NCI-H1105 (cell line): ENCODE measurements around the gene C1QTNF8.

Experiments
- DNase-seq: peaks from one replicate; lab custom pipeline; 2025; lab: John Stamatoyannopoulos, UW

The C1QTNF8 gene, protein sequence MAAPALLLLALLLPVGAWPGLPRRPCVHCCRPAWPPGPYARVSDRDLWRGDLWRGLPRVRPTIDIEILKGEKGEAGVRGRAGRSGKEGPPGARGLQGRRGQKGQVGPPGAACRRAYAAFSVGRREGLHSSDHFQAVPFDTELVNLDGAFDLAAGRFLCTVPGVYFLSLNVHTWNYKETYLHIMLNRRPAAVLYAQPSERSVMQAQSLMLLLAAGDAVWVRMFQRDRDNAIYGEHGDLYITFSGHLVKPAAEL

DNA sequence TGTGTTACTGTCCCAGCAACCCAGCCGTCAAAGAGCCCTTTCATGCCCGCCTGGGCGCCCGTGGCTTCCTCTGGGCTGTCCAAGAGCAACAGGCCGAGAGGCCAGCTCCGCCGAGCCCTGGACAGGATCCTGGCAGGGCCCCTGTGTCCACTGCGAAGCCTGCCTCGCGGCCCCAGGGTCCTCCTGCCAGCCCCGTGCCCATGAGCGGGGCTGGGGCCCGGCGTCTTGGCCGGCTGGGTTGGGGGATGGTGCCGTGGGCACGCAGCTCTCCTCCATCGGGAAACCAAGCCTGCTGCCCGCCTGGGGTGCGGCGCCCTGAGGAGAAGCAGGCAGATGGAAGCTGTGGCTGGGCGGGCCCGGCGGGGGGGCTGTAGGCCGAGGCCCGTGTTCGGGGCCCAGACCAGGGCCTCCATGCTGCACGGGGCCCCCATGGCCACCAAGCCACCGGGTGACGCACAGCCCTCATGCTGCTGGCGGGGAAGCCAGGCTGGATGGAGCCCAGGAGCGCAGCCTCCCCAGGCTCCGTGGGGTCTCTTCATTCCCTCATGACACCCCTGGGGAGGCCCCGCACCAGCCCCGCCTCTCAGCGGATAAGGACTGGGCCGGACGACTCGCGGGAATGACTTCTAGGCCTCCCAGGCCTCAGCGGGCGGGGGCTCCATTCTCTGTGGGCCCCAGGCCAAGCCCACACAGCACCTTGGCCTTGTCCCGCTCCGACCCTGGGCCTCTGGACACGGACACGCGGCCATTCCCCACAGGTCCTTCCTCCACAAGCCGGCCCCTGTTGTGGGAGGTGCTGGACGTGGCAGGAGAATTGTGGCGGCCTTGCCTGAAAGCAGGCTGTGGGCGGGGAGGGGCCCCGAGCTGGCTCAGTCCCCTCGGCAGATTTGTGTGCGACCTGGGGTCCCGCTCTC is at the start of gene C1QTNF8:
C1QTNF8 (minus strand) TSS at position 76 of the 914 bp plus-strand sequence. CDS start 1,322 bp downstream, outside the sequence.
- no peak for DNase-seq

DNA sequence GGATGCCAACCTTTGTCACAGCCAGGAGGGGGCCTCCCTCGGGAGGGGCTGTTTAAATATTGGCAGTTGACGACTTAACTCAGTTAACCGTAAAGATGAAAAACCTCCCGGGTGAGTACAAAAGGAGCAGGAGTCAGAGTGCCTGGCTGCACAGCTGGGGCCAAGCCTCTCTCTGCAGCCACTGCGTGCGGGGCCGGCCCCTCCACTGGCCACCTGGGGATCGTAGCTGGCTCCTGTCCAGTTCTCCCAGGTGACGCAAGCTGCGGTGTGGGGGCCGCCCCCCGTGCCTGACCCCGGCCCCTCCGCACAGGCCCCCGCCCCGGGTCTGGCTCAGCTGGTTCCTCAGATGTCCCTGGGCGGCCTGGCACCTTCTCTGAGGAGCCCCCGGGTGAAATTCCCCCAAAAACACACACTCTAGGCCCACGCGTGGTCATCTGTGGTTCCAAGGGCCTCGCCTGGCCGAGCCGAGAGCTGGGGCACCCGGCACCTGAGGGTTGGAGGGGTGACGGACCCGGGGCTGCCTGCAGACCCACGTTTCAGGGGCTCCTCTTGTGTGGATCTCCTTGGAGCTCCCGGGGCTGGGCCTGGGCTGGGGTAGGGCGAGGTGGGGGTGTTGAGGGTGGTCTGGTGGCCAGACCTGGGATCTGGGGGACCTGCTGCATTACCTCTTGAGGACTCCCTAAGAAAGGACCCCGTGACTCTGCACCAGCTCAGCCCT is 49.5 kb upstream of the C1QTNF8 start:
- no peak for DNase-seq

DNA sequence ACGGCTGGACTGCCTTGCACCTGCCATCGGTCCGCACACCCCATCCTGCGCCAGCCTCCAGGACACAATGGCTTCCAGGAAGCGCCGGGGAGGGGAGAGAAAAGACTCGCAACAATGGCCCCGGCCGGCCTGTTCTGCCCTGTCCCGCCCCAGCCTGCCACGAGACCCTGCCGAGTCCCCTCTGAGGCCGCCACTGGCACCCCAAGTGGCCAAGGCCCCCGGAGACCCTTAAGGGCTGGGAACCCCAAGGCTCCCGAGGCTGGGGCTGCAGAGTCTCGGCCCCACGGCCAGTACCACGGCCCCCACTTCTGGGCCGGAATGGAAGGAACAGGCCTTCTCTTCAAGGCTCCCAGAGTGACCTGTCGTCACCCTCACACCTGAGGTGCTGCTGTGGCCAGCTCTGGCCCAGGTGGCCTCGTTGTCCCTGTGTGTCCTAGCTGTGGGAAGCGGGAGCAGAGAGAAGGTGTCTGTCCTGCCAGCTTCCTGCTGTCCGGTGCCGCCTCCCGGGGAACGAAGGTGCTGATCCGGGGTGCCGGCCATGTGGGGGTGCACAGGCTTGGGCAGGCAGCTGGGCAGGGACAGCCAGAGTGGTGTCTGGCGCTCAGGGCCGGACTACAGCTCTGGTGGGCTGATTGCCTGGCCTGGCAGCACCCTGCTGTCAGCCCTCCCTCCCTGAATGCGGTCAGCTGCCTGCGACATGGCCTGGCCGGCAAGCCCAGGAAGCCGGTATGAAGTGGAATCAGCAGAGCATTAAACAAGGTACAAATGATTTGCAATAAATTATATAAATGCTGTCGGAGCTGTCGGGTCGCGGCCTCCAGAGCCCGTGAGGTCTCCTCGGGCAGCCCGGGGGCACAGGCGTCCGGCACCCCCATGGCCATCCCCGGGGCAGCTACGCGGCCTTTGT is 48.7 kb upstream of the C1QTNF8 start:
- DNase-seq = no peak

DNA sequence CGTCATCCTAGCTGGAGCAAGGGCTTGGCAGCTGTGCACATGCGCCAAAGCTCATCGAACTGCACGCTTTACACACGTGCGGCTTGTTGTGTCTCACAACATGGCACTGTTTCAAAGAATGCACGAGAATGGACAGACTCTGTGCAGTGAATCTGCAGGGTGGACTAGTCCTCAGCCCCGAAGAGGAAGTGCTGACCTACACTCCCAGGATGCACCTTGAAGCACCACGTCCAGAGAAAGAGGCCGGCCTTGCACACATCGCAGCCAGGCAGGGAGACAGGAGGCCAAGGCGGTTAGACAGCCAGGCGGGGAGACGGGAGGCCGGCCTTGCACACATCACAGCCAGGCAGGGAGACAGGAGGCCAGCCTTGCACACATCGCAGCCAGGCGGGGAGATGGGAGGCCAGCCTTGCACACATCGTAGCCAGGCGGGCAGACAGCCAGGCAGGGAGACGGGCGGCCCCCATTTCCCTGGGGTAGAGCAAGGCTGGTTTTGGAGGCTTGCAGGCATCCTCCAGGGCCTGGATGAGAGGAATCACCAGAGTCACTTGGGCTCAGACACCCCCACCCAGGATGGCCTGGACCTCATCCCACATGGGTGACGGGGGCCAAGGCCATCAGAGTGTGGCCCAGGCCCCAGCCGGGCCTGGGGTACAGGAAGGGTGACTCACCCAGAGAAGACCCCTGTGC is 47.9 kb upstream of the C1QTNF8 start:
- DNase-seq = no peak

DNA sequence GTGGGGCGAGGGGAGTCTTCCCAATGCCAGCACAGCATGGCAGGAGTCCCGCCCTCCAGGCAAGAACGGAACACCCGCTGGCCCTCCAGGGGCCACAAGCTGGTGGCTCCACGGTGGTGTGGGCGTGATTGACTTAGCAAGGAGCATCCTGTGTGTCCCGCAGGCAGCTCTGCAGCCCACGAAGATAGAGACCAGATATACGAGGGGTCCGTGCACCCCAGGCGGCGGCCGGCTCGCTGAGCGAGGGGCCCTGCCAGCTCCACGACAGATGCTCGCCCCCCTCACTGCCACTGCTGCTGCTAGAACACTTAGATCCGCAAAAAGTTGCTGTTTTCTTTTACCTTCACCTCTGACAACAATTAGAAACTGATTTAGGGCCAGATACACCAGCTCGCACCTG is 46.9 kb upstream of the C1QTNF8 start:
- DNase-seq = no peak

DNA sequence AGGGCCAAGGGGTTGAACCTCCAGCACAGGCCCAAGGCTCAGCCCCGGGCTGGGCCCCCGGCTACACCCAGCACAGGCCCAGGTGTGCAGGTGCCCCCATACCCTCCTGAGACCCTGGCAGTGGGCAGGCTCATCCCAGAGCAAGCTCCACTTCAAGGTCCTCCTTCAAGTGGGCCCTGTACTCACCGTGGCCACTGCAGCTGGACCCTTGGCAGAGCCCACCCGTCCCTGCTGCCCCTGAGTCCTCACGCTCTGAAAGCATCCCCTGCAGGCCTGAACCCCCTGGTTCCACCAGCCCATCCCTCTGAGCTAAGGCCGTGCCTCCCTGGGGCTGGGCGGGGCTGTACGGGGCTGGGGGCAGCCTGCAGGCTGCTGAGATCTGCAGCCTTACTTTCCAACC is 45.7 kb upstream of the C1QTNF8 start:
- no peak for DNase-seq

DNA sequence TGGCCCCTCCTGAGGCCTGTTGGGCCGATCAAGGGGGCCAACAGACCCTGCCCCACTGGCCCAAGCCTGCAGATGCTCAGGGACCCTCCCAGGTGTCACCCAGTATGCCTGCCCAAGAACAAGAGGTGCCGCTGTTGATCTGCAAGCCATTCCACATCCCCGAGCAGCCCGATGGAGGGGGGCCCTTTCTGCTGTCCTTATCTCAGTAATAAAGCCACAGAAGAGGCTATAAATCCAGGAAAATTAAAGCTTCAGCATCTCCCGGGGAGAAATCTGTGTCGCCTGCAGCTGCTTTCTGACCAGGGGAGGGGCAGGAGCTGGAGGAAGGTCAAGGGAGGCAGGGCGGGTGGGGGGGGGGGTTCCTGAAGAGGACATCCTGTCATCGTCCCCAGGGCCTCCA is 45.1 kb upstream of the C1QTNF8 start:
- DNase-seq = no peak

DNA sequence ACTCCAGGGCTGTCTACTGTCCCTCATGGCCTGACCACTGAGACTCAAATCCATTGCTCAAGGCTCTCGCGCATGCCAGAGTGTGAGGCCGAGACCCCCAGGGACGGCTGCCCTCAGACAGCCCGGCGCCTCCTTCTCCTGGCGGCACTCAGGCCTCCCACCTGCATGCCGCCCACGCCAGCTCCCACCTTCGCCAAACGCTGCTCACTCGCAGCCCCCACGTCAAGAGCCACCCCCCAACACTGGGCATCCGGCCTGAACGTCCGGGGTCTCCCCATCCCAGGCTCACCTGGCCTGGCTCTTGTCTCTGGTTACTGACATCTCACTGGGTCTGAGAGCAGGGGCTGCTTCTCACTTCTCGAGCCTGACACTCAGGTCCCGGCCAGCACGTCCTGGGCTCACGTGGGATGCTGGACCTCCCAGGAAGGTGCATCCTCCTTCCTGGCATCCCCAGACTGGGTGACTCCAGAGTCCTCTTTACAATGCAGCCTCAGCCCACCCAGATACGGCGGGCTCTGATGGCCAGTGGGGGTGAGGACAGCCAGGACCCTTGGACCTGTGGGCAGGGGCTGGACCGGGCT is 44.6 kb upstream of the C1QTNF8 start:
- no peak for DNase-seq

DNA sequence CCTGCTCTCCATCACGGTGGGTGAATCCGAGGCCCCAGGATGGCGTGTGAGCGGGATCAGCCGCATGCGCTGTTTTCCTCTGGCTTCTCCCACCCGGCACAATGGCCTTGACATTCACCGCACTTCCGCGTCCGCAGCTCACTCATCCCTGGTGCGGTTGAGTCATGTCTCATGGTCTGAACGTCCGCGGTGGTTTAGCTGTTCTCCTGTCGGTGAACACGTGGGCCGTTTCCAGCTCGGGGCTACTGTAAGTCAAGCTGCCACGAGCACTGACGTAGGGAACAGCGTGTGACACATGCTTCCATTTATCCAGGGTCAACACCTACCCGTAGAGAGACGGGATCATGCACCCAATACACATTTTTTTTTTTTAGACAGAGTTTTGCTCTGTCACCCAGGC is 41.6 kb upstream of the C1QTNF8 start:
- no peak for DNase-seq

DNA sequence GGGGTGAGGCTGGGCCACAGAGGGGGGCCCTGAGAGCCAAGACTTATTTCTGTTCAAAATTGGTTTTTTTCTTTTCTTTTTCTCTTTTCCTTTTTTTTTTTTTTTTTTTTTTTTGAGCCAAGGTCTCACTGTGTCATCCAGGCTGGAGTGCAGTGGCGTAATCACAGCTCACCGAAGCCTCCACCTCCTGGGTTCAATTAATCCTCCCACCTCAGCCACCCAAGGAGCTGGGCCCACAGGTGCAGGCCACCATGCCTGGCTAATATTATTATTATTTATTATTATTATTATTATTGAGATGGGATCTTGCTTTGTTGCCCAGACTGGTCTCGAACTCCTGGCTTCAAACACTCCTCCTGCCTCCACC is 39.4 kb upstream of the C1QTNF8 start:
- DNase-seq = no peak

DNA sequence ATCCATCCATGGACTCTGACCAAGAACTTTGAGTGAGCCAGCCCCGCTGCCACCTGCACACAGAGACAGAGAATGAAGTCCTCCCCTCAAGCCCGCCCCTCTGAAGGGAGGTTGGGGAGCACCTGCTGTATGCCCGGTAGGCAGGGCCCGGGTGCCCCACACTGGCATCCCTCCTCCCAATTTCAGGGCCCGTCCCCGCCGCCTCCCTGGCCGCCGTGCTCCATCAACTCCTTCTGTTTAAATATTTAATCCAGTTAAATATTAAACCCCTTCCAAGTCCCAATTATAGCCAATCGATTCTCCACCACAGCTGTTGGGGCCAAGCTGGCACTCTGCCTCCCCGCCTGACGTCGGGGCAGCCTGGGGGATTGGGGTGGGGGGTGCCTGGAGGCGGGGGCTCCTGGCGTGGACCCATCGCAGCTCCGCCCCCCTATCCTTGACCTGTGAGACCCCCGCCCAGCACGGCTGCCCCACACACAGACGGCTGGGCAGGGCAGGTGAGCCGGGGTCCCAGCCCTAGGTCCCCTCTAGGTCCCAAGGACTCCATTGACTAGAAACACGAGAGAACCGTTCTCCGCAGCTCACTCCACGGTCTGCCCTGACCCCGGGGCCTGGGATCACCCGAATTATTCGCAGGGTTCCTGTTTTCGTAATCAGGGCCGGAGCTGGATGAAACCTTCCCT is 38.9 kb upstream of the C1QTNF8 start:
- DNase-seq = no peak

DNA sequence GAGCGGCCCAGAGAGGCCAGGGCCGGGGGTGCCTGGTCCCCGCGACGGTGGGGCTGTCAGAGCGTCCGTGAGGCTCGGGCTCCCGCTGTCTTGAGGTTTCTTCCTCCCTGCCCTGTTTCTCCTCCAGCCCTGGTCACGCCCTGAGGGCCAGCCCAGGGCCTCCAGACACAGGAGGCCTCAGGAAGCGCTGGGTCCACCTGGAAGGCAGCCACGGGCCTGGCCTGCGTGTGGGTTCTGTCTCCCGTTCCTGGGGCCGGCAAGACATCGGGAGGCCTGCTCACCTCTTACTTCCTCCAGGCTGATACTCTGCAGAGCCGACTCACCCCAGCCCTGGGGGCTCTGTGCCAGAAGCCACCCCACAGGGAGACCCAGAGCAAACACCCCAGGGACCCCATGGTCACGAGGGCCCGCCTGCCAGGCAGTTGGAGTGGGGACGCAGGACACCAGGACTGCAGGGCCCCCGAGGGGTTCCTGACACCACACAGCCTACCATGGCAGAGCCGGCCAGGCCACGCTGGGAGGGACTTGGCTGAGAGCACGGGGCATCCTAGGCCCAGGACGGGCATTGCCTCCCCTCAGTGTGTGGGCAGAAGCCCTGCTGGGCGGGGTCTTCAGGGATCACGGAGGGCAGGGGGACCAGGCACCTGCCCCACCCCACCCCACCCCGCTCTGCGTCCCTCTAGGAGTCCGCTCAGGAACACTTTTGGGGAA is 37.9 kb upstream of the C1QTNF8 start:
- DNase-seq = no peak

DNA sequence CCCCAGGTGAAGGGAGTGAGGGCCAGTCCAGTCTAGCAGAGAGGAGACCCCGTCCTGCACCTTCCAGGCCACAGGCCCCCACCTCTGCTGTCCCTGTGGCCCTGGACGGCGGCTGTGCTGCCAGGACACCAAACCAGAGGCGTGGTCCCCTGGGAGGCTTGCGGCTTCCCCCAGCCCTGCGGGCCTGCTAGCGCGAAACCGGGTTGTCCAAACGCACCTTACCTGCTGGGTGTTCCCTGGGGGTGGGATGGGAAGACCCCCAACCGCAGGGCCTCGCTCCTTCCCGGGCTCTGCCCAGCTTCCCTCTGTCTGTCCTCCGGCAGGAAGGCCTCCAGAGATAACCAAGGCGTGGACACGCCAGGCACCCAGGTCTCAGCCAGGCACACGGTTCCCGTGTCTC is 37.2 kb upstream of the C1QTNF8 start:
- no peak for DNase-seq

DNA sequence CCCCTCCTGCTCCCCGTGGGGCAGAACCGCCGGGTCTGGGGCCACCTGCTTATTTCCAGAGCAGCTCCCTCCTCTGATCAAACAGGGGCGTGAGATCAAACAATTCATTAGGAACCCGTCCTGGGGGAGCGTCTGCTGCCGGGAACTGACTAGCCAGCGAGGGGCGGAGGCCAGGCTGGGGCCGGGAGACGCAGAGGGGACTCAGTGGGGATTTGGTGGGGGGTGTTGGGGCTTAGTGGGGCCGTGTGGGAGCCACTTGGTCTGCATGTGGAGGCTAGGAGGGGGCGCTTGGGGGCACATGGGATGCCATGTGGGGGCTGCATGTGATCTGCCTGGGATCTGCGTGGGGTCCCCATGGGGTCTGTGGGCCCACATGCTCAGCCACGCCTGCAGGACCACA is 36.4 kb upstream of the C1QTNF8 start:
- no peak for DNase-seq

DNA sequence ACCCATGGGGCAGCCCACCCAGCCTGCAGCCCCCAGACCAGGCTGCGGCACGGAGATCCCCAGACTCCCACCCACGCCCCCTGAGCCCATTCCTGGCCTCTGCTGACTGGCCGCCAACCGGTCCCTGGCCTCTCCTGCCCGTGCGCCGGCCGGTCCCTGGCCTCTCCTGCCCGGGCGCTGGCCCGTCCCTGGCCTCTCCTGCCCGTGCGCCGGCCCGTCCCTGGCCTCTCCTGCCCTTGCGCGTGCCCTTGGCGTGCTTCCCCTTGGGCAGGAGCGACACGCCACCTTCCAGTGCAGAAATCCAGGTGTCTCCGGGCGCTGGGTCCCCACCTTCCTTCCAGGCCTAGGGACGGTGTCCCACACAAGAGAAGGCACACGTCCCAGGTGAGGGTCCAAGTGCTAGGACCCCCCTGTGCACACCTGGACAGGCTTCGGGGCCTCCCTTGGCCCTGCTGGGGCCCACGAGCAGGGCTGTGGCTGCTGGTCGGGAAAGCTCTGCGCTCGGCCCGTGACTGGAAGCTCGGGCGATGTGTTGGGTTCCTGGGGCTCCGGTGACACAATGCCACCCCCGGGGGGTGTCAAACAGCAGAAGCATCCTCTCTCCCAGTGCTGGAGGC is 35.4 kb upstream of the C1QTNF8 start:
- DNase-seq = no peak

DNA sequence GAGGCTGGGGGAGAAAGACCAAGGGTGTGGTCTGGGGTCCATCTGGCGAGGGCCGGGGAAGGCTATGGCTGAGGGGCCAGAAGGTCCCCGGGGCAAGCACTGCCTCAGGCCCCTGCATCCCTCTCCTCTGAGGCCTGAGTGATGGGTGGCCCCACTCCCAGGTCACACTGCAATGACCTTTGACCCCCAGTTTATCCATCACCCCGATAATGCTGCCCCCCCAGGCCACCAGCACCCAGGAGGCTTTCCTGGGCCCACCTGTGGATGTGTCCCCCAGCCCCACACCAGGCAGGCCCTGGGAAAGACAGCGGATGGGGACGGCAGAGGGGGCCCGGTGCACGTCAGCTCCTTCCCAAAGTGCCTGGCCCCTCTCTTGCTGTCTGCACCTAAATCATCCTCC is 34.3 kb upstream of the C1QTNF8 start:
- no peak for DNase-seq

DNA sequence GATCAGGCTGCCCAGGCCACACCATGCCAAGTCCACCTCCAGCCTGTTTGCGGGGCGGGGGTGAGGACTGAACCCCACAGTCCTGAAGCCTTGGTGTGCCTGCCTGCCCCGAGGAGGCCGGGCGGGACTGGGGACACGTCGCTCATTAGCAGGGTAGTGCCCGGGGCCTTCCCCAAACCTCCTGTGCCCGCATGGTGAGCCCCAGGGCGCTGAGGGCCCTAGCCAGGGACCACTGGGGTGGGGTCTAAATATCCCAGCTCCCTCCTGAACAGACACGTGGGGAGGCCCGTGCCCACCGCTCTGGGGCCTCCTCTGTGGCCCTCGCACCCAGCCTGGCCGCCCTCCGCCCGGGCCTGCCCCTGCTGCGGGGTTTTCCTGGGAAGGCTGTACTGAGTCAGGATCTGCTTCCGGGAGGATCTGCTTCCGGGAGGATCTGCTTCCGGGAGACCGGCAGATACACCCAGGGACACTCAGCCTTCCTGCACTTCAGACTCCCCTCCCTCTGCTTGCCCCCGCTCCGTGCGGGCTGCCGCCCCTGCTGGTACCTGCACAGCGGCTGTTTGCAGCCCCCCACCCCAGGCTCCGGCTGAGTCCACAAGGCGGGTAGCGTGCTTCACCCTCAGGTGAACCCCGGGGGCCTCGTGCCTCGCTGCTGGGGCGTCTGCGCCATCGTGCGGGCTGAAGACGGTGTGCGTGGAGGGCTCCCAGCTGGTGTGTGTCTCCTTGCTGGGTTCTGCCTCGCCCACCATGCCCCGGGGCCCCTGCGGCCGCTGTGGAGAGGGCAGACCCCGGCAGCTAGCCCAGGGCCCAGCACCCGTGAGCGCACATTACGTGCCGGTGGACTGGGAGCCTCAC is 33.3 kb upstream of the C1QTNF8 start:
- DNase-seq = no peak
